Osteocyte (in vitro differentiated cells): Measurements from ENCODE around the gene SOX5. TPM values are rescaled to one million over a fixed set of nuclear protein-coding genes. Genes with fewer than 3 reads are reported as not detected.

ENCODE experiments used
- DNase-seq: peaks from one replicate; pipeline ENCODE4 v3.0.0; 2021; ENCODE audit warnings: mixed read lengths; ENCODE audit not compliant: unreplicated experiment; ENCODE audit errors: extremely low spot score
- H3K27ac Mint-ChIP-seq: one replicate; pipeline ENCODE4 v1.8.0; 2021; ENCODE audit warnings: mild to moderate bottlenecking, mixed read lengths; ENCODE audit not compliant: unreplicated experiment
- H3K27me3 Mint-ChIP-seq: one replicate; pipeline ENCODE4 v1.8.0; 2021; ENCODE audit warnings: mixed read lengths; ENCODE audit not compliant: unreplicated experiment
- H3K36me3 Mint-ChIP-seq: one replicate; pipeline ENCODE4 v1.8.0; 2021; ENCODE audit warnings: mixed read lengths; ENCODE audit not compliant: unreplicated experiment
- H3K4me1 Mint-ChIP-seq: one replicate; pipeline ENCODE4 v1.8.0; 2021; ENCODE audit warnings: mixed read lengths; ENCODE audit not compliant: unreplicated experiment
- H3K4me3 Mint-ChIP-seq: one replicate; pipeline ENCODE4 v1.8.0; 2021; ENCODE audit warnings: mild to moderate bottlenecking, moderate library complexity, mixed read lengths; ENCODE audit not compliant: unreplicated experiment
- H3K9me3 Mint-ChIP-seq: one replicate; pipeline ENCODE4 v1.8.0; 2021; ENCODE audit warnings: mixed read lengths; ENCODE audit not compliant: unreplicated experiment
- CTCF ChIP-seq: fragments of 200-600 bp; sonication (generic); IDR thresholded peaks from 2 replicates; pipeline ENCODE4 v1.5.0; 2021; ENCODE audit warnings: antibody characterized with exemption, mild to moderate bottlenecking, moderate library complexity
- total RNA-seq: library from RNA; stranded (reverse); gene quantifications from 2 replicates; pipeline ENCODE4 v1.2.1, GENCODE V29; 2021

Gene SOX5
- total RNA-seq, 1 donor from 2014 or later, result 6.3 TPM

- no peak overlapping the region for H3K27ac Mint-ChIP-seq
- H3K27me3 Mint-ChIP-seq, result no peaks in the 10 kb centered on the region
- no peaks in the 10 kb centered on the region for H3K9me3 Mint-ChIP-seq
- no peaks in the 10 kb centered on the region for H3K4me1 Mint-ChIP-seq
- no peak for TF ChIP-seq CTCF
- no peak for DNase-seq
- H3K4me3 Mint-ChIP-seq, result no peak overlapping the region
- no peaks in the 10 kb centered on the region for H3K36me3 Mint-ChIP-seq
These were observed 241.2 kb downstream of the SOX5 start for GRCh38 chr12:23708185-23708837.

- TF ChIP-seq CTCF, result no peak
- Mint-ChIP-seq H3K27me3 (no peaks in the 10 kb centered on the region), H3K4me3 (no peak overlapping the region), H3K4me1 (no peaks in the 10 kb centered on the region), H3K27ac (no peak overlapping the region), H3K36me3 (no peaks in the 10 kb centered on the region), H3K9me3 (no peaks in the 10 kb centered on the region)
- no peak for DNase-seq
These were observed 242.2 kb downstream of the SOX5 start for GRCh38 chr12:23707270-23707669.

- Mint-ChIP-seq H3K27ac (no peak overlapping the region), H3K9me3 (no peaks in the 10 kb centered on the region), H3K36me3 (no peaks in the 10 kb centered on the region), H3K4me3 (no peak overlapping the region), H3K4me1 (no peaks in the 10 kb centered on the region), H3K27me3 (no peaks in the 10 kb centered on the region)
- TF ChIP-seq CTCF, result no peak
- DNase-seq, result no peak
These were observed 244.2 kb downstream of the SOX5 start for GRCh38 chr12:23704992-23705943.

GRCh38 chr12:23703051-23703450, 246.4 kb downstream of the SOX5 start:
- H3K36me3 Mint-ChIP-seq, result no peaks in the 10 kb centered on the region
- no peak overlapping the region for H3K4me3 Mint-ChIP-seq
- H3K9me3 Mint-ChIP-seq, result no peaks in the 10 kb centered on the region
- H3K4me1 Mint-ChIP-seq, result no peaks in the 10 kb centered on the region
- no peak for TF ChIP-seq CTCF
- no peaks in the 10 kb centered on the region for H3K27me3 Mint-ChIP-seq
- H3K27ac Mint-ChIP-seq, result no peak overlapping the region
- DNase-seq, result no peak

GRCh38 chr12:23699031-23699430, 250.4 kb downstream of the SOX5 start:
- no peak overlapping the region for H3K4me3 Mint-ChIP-seq
- no peak for TF ChIP-seq CTCF
- no peaks in the 10 kb centered on the region for H3K27me3 Mint-ChIP-seq
- no peaks in the 10 kb centered on the region for H3K4me1 Mint-ChIP-seq
- DNase-seq, result no peak
- H3K36me3 Mint-ChIP-seq, result peaks cover 2% of the 10 kb centered on the region
- H3K27ac Mint-ChIP-seq, result no peak overlapping the region
- peaks cover 11% of the 10 kb centered on the region for H3K9me3 Mint-ChIP-seq
